HG02852 (cell line): ENCODE results near the gene RBBP4.

Experiments
- ATAC-seq: cut with Tn5 transposase; IDR thresholded peaks from one replicate; pipeline ENCODE4 v1.9.1; 2021; ENCODE audit warnings: mild to moderate bottlenecking, moderate library complexity; ENCODE audit not compliant: unreplicated experiment

Gene RBBP4

GRCh38 chr1:32717503-32717902 is 66.5 kb downstream of the RBBP4 start:
- ATAC-seq: no peak

GRCh38 chr1:32718036-32718435 is 67.0 kb downstream of the RBBP4 start:
- no peak for ATAC-seq

GRCh38 chr1:32718527-32718926 is 67.5 kb downstream of the RBBP4 start:
- no peak for ATAC-seq

- no peak for ATAC-seq
These were observed 68.8 kb downstream of the RBBP4 start for GRCh38 chr1:32719681-32720275.

- ATAC-seq: no peak
These were observed 73.9 kb downstream of the RBBP4 start for GRCh38 chr1:32724678-32725614.

GRCh38 chr1:32725615-32725982 is 74.6 kb downstream of the RBBP4 start:
- no peak for ATAC-seq

- ATAC-seq: no peak
These were observed 76.9 kb downstream of the RBBP4 start for GRCh38 chr1:32727876-32728275.

- no peak for ATAC-seq
These were observed 77.5 kb downstream of the RBBP4 start for GRCh38 chr1:32728413-32729077.

GRCh38 chr1:32729254-32730046 is 78.4 kb downstream of the RBBP4 start:
- ATAC-seq: no peak

- ATAC-seq: no peak
These were observed 82.7 kb downstream of the RBBP4 start for GRCh38 chr1:32733582-32734321.
